AG09309 (cell line): ENCODE data around the gene GBF1.

Source experiments
- DNase-seq: peaks from one replicate; pipeline ENCODE4 v3.0.0-alpha.2; 2010; ENCODE audit warnings: low read depth
- H3K4me3 ChIP-seq: 2 replicates; pipeline ENCODE4 v1.5.1; 2011; ENCODE audit warnings: mild to moderate bottlenecking, low read depth, low read length, moderate library complexity; ENCODE audit not compliant: control insufficient read depth
- CTCF ChIP-seq: IDR thresholded peaks from 2 replicates; pipeline ENCODE4 v1.5.1; 2011; ENCODE audit warnings: mild to moderate bottlenecking, low read depth, low read length, inconsistent platforms; ENCODE audit not compliant: insufficient read depth, control insufficient read depth; ENCODE audit errors: missing control alignments

Gene GBF1

GRCh38 chr10:102399217-102400021 is 154.1 kb downstream of the GBF1 start:
- TF ChIP-seq CTCF = peak; percentile 82
- peak overlapping the region; percentile 37 for H3K4me3 ChIP-seq
- DNase-seq = peak; percentile 41

- no peak for TF ChIP-seq CTCF
- H3K4me3 ChIP-seq = no peak overlapping the region
- no peak for DNase-seq
These were observed 154.7 kb downstream of the GBF1 start for GRCh38 chr10:102400076-102400475.

- H3K4me3 ChIP-seq = no peak overlapping the region
- no peak for TF ChIP-seq CTCF
- no peak for DNase-seq
These were observed 155.4 kb downstream of the GBF1 start for GRCh38 chr10:102400598-102401341.

- no peak overlapping the region for H3K4me3 ChIP-seq
- TF ChIP-seq CTCF = no peak
- no peak for DNase-seq
These were observed 156.0 kb downstream of the GBF1 start for GRCh38 chr10:102401342-102401654.

GRCh38 chr10:102401735-102402511 is 156.6 kb downstream of the GBF1 start:
- no peak for TF ChIP-seq CTCF
- no peak overlapping the region for H3K4me3 ChIP-seq
- DNase-seq = no peak

- no peak for TF ChIP-seq CTCF
- no peak overlapping the region for H3K4me3 ChIP-seq
- no peak for DNase-seq
These were observed 157.2 kb downstream of the GBF1 start for GRCh38 chr10:102402512-102402896.
